A673 (cell line): ENCODE measurements around the gene SAP130. TPM values are rescaled to one million over a fixed set of nuclear protein-coding genes. Genes with fewer than 3 reads are reported as not detected.

Experiments
- BruUV-seq: library from RNA; stranded (reverse); fragments of 400-500 nt; replicated peaks from 2 replicates; lab custom pipeline; 2021; lab: Mats Ljungman, UMichigan
- CTCF ChIA-PET: fragments of 300-600 bp; sonication (Branson Sonifier 250); formaldehyde crosslinking; loops from one replicate; lab custom pipeline; 2022; ENCODE audit warnings: antibody characterized with exemption; lab: Charles Lee
- POLR2A ChIA-PET: fragments of 300-600 bp; sonication (Branson Sonifier 250); formaldehyde crosslinking; loops from one replicate; lab custom pipeline; 2022; ENCODE audit warnings: antibody characterized with exemption; ENCODE audit not compliant: low non-redundant PET; lab: Charles Lee
- DNase-seq: peaks from one replicate; pipeline ENCODE4 v3.0.0-alpha.2; 2015; ENCODE audit warnings: low spot score
- H3K27ac ChIP-seq: fragments of 200-600 bp; sonication (generic); 2 replicates; pipeline ENCODE4 v1.5.1; 2016; ENCODE audit warnings: mixed run types, low read depth, mild to moderate bottlenecking, mixed read lengths, antibody characterized with exemption, low read length; ENCODE audit not compliant: poor library complexity, severe bottlenecking
- H3K27me3 ChIP-seq: fragments of 200-600 bp; sonication (generic); replicated peaks from 2 replicates; pipeline ENCODE4 v1.6.1; 2017; ENCODE audit warnings: mixed run types, low read depth, mild to moderate bottlenecking, mixed read lengths, antibody characterized with exemption, low read length; ENCODE audit not compliant: insufficient read depth, poor library complexity
- H3K36me3 ChIP-seq: fragments of 200-600 bp; sonication (generic); 2 replicates; pipeline ENCODE4 v1.6.1; 2016; ENCODE audit warnings: mixed run types, mild to moderate bottlenecking, mixed read lengths, antibody characterized with exemption, low read length; ENCODE audit not compliant: insufficient read depth, poor library complexity, severe bottlenecking
- H3K4me1 ChIP-seq: fragments of 200-600 bp; sonication (generic); 2 replicates; pipeline ENCODE4 v1.6.1; 2017; ENCODE audit warnings: mixed run types, mild to moderate bottlenecking, mixed read lengths, antibody characterized with exemption, low read length; ENCODE audit not compliant: insufficient read depth, poor library complexity, severe bottlenecking
- H3K4me3 ChIP-seq: fragments of 200-600 bp; sonication (generic); 2 replicates; pipeline ENCODE4 v1.5.1; 2016; ENCODE audit warnings: low read depth, mixed run types, mild to moderate bottlenecking, mixed read lengths, low read length; ENCODE audit not compliant: poor library complexity, severe bottlenecking
- H3K9me3 ChIP-seq: fragments of 200-600 bp; sonication (generic); 2 replicates; pipeline ENCODE4 v1.6.1; 2016; ENCODE audit warnings: mixed run types, low read depth, mild to moderate bottlenecking, mixed read lengths, antibody characterized with exemption, low read length; ENCODE audit not compliant: poor library complexity, severe bottlenecking
- CTCF ChIP-seq: fragments of 300-800, 200-600 bp; sonication (generic); conservative IDR thresholded peaks from 2 replicates; pipeline ENCODE4 v1.5.1; 2017; ENCODE audit warnings: low read depth, mild to moderate bottlenecking, antibody characterized with exemption, low read length, moderate library complexity, mixed read lengths
- EZH2 ChIP-seq: fragments of 200-600 bp; sonication (generic); IDR thresholded peaks from 2 replicates; pipeline ENCODE4 v1.6.1; 2017; ENCODE audit warnings: borderline replicate concordance, low read depth, mild to moderate bottlenecking, mixed read lengths, antibody characterized with exemption, low read length; ENCODE audit not compliant: poor library complexity, severe bottlenecking
- intact Hi-C: fragments of 100-400 bp; cut with micrococcal nuclease; formaldehyde crosslinking; loops from one replicate; pipeline ENCODE4 v1.10.0; 2022; ENCODE audit not compliant: unreplicated experiment
- total RNA-seq: library from RNA; stranded (reverse); gene quantifications from 2 replicates; pipeline ENCODE4 v1.2.3, GENCODE V29; 2021

SAP130 gene
- total RNA-seq, 1 experiment from 2014 or later, result 40.4 TPM

GRCh38 chr2:128069769-128070168 is 41.9 kb upstream of the SAP130 start:
- no peaks in the 10 kb centered on the region for H3K36me3 ChIP-seq
- ChIA-PET POLR2A (no interaction called here), CTCF (no interaction called here)
- intact Hi-C loops, result loop anchor here (10.0 kb wide), 2 partner anchors 245 to 1855 kb away; partner anchors contain the start of gene HS6ST1
- no peaks in the 10 kb centered on the region for H3K9me3 ChIP-seq
- H3K27me3 ChIP-seq, result no peaks in the 10 kb centered on the region
- no peak overlapping the region for H3K4me3 ChIP-seq
- BruUV-seq, result no TSS peak
- H3K4me1 ChIP-seq, result no peaks in the 10 kb centered on the region
- no peak for DNase-seq
- no peak for TF ChIP-seq CTCF
- no peak for TF ChIP-seq EZH2
- no peak overlapping the region for H3K27ac ChIP-seq

DNA sequence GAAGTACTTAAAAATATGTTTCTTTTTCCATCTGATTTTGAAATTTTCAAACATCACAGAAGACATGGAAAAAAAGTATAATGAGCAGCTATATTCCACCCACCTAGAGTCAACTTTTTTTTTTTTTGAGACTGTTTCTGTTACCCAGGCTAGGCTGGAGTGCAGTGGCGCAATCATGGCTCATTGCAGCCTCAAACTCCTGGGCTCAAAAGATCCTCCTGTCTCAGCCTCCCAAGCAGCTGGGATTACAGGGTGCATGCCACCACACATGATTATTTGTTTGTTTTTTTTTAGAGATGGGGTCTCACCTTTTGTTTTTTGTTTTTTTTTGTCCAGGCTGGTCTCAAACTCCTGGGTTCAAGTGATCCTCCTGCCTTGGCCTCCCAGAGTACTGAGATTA is 36.5 kb upstream of the SAP130 start:
- no peak for TF ChIP-seq CTCF
- no peak for TF ChIP-seq EZH2
- intact Hi-C loops, result loop anchor here (10.0 kb wide), 2 partner anchors 250 to 1860 kb away; partner anchors contain the start of gene HS6ST1
- Histone ChIP-seq H3K27me3 (no peaks in the 10 kb centered on the region), H3K36me3 (no peaks in the 10 kb centered on the region), H3K27ac (no peak overlapping the region), H3K9me3 (no peaks in the 10 kb centered on the region), H3K4me3 (no peak overlapping the region), H3K4me1 (no peaks in the 10 kb centered on the region)
- BruUV-seq, result no TSS peak
- CTCF ChIA-PET, result interaction anchor here (0.5 to 1.3 kb wide), 4 partner anchors 17 to 201 kb away, joined by 3 read pairs; no protein-coding TSS in a partner anchor
- POLR2A ChIA-PET, result no interaction called here
- DNase-seq, result no peak

GRCh38 chr2:128062571-128062970 is 34.7 kb upstream of the SAP130 start:
- H3K36me3 ChIP-seq, result no peaks in the 10 kb centered on the region
- no peak overlapping the region for H3K27ac ChIP-seq
- H3K4me1 ChIP-seq, result no peaks in the 10 kb centered on the region
- TF ChIP-seq CTCF (no peak), EZH2 (no peak)
- ChIA-PET CTCF (interaction anchor here (0.7 kb wide), 1 partner anchor 131 kb away, joined by 4 read pairs; no protein-coding TSS in a partner anchor), POLR2A (no interaction called here)
- no peak overlapping the region for H3K4me3 ChIP-seq
- H3K9me3 ChIP-seq, result no peaks in the 10 kb centered on the region
- H3K27me3 ChIP-seq, result no peaks in the 10 kb centered on the region
- no TSS peak for BruUV-seq
- intact Hi-C loops, result loop anchor here (10.0 kb wide), 2 partner anchors 252 to 1862 kb away; partner anchors contain the start of gene HS6ST1
- no peak for DNase-seq
